HL-60 (cell line): Measurements from ENCODE around the gene ZNF124.
"Not testable (repeated sequence)": the region's sequence is repeated elsewhere in the genome, so short reads cannot be mapped to it uniquely, and the experiment has no call there.

Experiments used
- POLR2AphosphoS5 ChIP-seq: IDR thresholded peaks from 2 replicates; pipeline ENCODE4 v1.6.1; 2012; ENCODE audit warnings: low read depth
- TF ChIP-seq, protein P1 (sequence below): IDR thresholded peaks from one replicate; pipeline ENCODE4 v1.5.1; 2011; ENCODE audit warnings: low read length, control low read depth, inconsistent platforms; ENCODE audit not compliant: insufficient read depth

DNA sequence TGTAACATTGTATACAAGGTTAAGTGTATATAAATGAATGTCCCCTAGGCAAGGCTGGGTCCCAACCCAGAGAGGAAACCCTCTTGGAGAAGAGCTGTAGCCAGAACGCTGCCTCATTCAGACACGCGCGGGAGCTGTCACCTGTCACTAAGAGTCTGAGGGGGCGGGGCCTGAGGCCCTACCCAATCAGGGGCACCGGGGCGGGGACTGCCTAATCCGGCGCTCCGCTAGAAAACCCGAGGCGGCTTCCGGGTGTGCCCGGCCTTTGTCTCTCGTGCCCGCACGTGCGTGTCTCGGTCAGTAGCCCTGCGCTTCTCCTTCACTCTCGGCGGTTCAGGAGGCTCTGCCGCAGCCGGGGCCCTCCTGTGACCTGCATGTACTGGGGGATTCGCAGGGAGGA, 45.7 kb downstream of the ZNF124 start:
- not testable (repeated sequence) for TF ChIP-seq POLR2AphosphoS5
- TF ChIP-seq, protein P1, sequence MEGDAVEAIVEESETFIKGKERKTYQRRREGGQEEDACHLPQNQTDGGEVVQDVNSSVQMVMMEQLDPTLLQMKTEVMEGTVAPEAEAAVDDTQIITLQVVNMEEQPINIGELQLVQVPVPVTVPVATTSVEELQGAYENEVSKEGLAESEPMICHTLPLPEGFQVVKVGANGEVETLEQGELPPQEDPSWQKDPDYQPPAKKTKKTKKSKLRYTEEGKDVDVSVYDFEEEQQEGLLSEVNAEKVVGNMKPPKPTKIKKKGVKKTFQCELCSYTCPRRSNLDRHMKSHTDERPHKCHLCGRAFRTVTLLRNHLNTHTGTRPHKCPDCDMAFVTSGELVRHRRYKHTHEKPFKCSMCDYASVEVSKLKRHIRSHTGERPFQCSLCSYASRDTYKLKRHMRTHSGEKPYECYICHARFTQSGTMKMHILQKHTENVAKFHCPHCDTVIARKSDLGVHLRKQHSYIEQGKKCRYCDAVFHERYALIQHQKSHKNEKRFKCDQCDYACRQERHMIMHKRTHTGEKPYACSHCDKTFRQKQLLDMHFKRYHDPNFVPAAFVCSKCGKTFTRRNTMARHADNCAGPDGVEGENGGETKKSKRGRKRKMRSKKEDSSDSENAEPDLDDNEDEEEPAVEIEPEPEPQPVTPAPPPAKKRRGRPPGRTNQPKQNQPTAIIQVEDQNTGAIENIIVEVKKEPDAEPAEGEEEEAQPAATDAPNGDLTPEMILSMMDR, result not testable (repeated sequence)
